Omental fat pad (tissue), 4 donors: ENCODE data around the gene ANKRD42. TPM values are rescaled to one million over a fixed set of nuclear protein-coding genes. Genes with fewer than 3 reads are reported as not detected.

Experiments used
- ATAC-seq: fragments of 150-250 bp; one replicate; pipeline ENCODE4 v1.9.1; 2016; ENCODE audit warnings: mild to moderate bottlenecking, moderate library complexity; ENCODE audit not compliant: low FRiP score
- DNase-seq: peaks from one replicate; pipeline ENCODE4 v3.0.0-alpha.2; 2019; ENCODE audit warnings: low spot score
- CTCF ChIP-seq, 3 donors: fragments of 450-650 bp; IDR thresholded peaks; one replicate each; pipeline ENCODE4 v1.5.1; 2016 to 2017; ENCODE audit warnings: antibody characterized with exemption in 3 of 3, mild to moderate bottlenecking in 3 of 3, moderate library complexity in 2 of 3
- total RNA-seq, 4 donors: library from RNA; depleted of rRNA; stranded (reverse); fragments of >200 nt; gene quantifications; one replicate each; pipeline ENCODE4 v1.1.0, GENCODE V29; 2016

Gene ANKRD42
- total RNA-seq, 4 donors from 2014 or later = 9.0 to 13.4 (median 11.6) TPM

GRCh38 chr11:83223457-83223856 lies 29.9 kb downstream of the ANKRD42 start:
- DNase-seq (no peak), ATAC-seq (no peak)
- TF ChIP-seq CTCF (IDR thresholded peaks at IDR 0.05) = no peak

GRCh38 chr11:83235825-83236224 lies 42.3 kb downstream of the ANKRD42 start:
- DNase-seq = no peak
- no peak for TF ChIP-seq CTCF (IDR thresholded peaks at IDR 0.05)
- no peak for ATAC-seq

GRCh38 chr11:83238111-83238510 lies 44.6 kb downstream of the ANKRD42 start:
- TF ChIP-seq CTCF (IDR thresholded peaks at IDR 0.05) = no peak
- no peak for DNase-seq
- ATAC-seq = no peak

GRCh38 chr11:83241291-83241946 lies 47.9 kb downstream of the ANKRD42 start:
- TF ChIP-seq CTCF (IDR thresholded peaks at IDR 0.05) = no peak
- ATAC-seq = peak; percentile 78
- peak; percentile 35 for DNase-seq

- TF ChIP-seq CTCF (IDR thresholded peaks at IDR 0.05) = no peak
- ATAC-seq (no peak), DNase-seq (no peak)
Measured at GRCh38 chr11:83249445-83249844, 55.9 kb downstream of the ANKRD42 start.

GRCh38 chr11:83249972-83250593 lies 56.6 kb downstream of the ANKRD42 start:
- ATAC-seq (no peak), DNase-seq (no peak)
- TF ChIP-seq CTCF (IDR thresholded peaks at IDR 0.05) = no peak

GRCh38 chr11:83252266-83252665 lies 58.8 kb downstream of the ANKRD42 start:
- DNase-seq (no peak), ATAC-seq (no peak)
- TF ChIP-seq CTCF (IDR thresholded peaks at IDR 0.05) = no peak
